COLO668 (cell line): ENCODE measurements around the gene ADAM22.
A peak's percentile ranks its signal among the peaks of the same experiment; 100 is the strongest.
"Not testable (repeated sequence)": the region's sequence is repeated elsewhere in the genome, so short reads cannot be mapped to it uniquely, and the experiment has no call there.

Source experiments
- DNase-seq: peaks from one replicate; lab custom pipeline; 2025; ENCODE audit not compliant: unreplicated experiment; lab: John Stamatoyannopoulos, UW

The ADAM22 gene

GRCh38 chr7:87933953-87934698 lies at the start of gene ADAM22:
TSS of gene ADAM22 (plus strand) at chr7:87934251. CDS start at chr7:87934466, 215 bp downstream.
- DNase-seq = peak; percentile 97

GRCh38 chr7:87885018-87885417 lies 49.0 kb upstream of the ADAM22 start:
- no peak for DNase-seq

- no peak for DNase-seq
Observed at GRCh38 chr7:87886875-87887274, 47.2 kb upstream of the ADAM22 start.

GRCh38 chr7:87895363-87895762 lies 38.7 kb upstream of the ADAM22 start:
- DNase-seq = no peak

- no peak for DNase-seq
Observed at GRCh38 chr7:87899255-87899654, 34.8 kb upstream of the ADAM22 start.

GRCh38 chr7:87907136-87907906 lies 26.7 kb upstream of the ADAM22 start:
- DNase-seq = not testable (repeated sequence)

- not testable (repeated sequence) for DNase-seq
Observed at GRCh38 chr7:87908814-87909213, 25.2 kb upstream of the ADAM22 start.

- DNase-seq = no peak
Observed at GRCh38 chr7:87912121-87912520, 21.9 kb upstream of the ADAM22 start.

- no peak for DNase-seq
Observed at GRCh38 chr7:87918740-87919139, 15.3 kb upstream of the ADAM22 start.

- DNase-seq = no peak
Observed at GRCh38 chr7:87919875-87920274, 14.2 kb upstream of the ADAM22 start.

GRCh38 chr7:87920578-87920977 lies 13.5 kb upstream of the ADAM22 start:
- DNase-seq = no peak

- not testable (repeated sequence) for DNase-seq
Observed at GRCh38 chr7:87922759-87923395, 11.2 kb upstream of the ADAM22 start.

GRCh38 chr7:87926581-87927461 lies 7.2 kb upstream of the ADAM22 start:
- DNase-seq = peak; percentile 71

GRCh38 chr7:87933605-87933952 lies 472 bp upstream of the ADAM22 start:
- DNase-seq = no peak

GRCh38 chr7:87934699-87935383 lies 790 bp downstream of the ADAM22 start:
- DNase-seq = peak; percentile 62

- no peak for DNase-seq
Observed at GRCh38 chr7:87935384-87935706, 1.3 kb downstream of the ADAM22 start.

GRCh38 chr7:87941138-87941537 lies 7.1 kb downstream of the ADAM22 start:
- DNase-seq = no peak

- DNase-seq = no peak
Observed at GRCh38 chr7:87944547-87944946, 10.5 kb downstream of the ADAM22 start.

- DNase-seq = not testable (repeated sequence)
Observed at GRCh38 chr7:87945926-87946325, 11.9 kb downstream of the ADAM22 start.

GRCh38 chr7:87948371-87948770 lies 14.3 kb downstream of the ADAM22 start:
- no peak for DNase-seq
